ENCODE results near the gene SSU72.

- TF ChIP-seq EZH2phosphoT487 (IDR thresholded peaks at IDR 0.05; ENCODE audit: borderline replicate concordance) (no peak), CTCF (conservative IDR thresholded peaks at IDR 0.05; ENCODE audit: low read length) (no peak)
These were observed 10.4 kb downstream of the SSU72 start for GRCh38 chr1:1564268-1564667.

Data from Loucy (cell line).